Heart left ventricle (tissue), 13 donors: ENCODE results near the gene SLC25A3.

Experiments
- POLR2A ChIP-seq, 2 donors: fragments of 450-650 bp; IDR thresholded peaks; one replicate each; pipeline ENCODE4 v1.6.1; 2017; ENCODE audit warnings: antibody characterized with exemption in 2 of 2, mild to moderate bottlenecking in 2 of 2, moderate library complexity in 2 of 2
- TF ChIP-seq, protein P1 (sequence below), 12 donors: fragments of 200-600 bp; sonication (generic) in 4 of 12; IDR thresholded peaks; one replicate each; pipeline versions ENCODE4 v1.5.0 to v1.8.0; 2018 to 2022; ENCODE audit warnings: antibody characterized with exemption in 12 of 12, mild to moderate bottlenecking in 5 of 12
- donor health status: ischemic (EF 13 %, LVEDD 7.1; RV severe dilation, severe dysfunction).
- donor health status: DM: no; HTN: yes; CAD: no.
- donor health status: DM: no; HTN: no; CAD: no.
- donor health status: ischemic (EF 25% LVEDD 6.9; RV normal size, moderate dysfunction).
- donor health status: ischemic (EF 25% LVEDD 5.7; RV mildly dilated, moderate dysfunction).
- donor health status: ischemic (EF 35%, LVEDD 5.7; RV mildly dilated, moderate dysfunction).
- donor health status: nonischemic (EF 11% LVEDD 7.7; RV severe dilation, severe dysfunction).
- donor health status: DM: yes; HTN: yes; CAD: no.
- donor health status: PGD.
- donor health status: ischemic (EF 29% LVEDD 5.4; RV normal size, mild dysfunction).
- donor health status: nonischemic (EF 23%, LVEDD 6.1; RV moderate dilation, normal function).

DNA sequence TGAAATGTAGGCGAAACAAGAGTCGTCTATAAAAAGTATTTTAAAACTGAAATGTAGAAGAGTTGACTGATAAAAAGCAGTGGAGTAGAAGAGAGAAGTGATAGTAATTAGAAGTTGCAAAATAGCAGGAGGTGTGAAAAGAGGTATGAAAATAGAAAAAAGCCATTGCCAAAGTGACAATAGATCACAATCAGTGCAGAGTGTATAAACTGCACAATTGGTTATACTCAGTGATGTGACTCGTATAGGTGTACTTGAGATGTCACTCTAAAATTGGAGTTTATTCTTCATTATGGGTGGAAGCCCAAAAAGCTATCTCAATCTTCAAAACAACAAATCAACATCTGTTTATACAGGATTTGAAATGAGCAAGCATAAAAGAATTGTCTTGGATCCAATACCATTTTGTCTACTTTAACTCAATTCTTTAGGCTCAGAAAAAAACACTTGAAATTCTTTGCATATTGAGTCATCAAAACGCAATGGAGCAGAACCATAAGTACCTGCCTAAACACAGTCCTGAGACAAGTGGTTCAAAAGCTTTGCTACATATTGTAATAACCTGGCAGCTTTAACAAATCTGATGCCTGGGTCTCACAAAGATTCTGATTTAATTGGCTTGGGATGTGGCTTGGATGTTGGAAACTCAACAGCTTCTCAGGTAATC lies 42.3 kb downstream of the SLC25A3 start:
- TF ChIP-seq, protein P1, sequence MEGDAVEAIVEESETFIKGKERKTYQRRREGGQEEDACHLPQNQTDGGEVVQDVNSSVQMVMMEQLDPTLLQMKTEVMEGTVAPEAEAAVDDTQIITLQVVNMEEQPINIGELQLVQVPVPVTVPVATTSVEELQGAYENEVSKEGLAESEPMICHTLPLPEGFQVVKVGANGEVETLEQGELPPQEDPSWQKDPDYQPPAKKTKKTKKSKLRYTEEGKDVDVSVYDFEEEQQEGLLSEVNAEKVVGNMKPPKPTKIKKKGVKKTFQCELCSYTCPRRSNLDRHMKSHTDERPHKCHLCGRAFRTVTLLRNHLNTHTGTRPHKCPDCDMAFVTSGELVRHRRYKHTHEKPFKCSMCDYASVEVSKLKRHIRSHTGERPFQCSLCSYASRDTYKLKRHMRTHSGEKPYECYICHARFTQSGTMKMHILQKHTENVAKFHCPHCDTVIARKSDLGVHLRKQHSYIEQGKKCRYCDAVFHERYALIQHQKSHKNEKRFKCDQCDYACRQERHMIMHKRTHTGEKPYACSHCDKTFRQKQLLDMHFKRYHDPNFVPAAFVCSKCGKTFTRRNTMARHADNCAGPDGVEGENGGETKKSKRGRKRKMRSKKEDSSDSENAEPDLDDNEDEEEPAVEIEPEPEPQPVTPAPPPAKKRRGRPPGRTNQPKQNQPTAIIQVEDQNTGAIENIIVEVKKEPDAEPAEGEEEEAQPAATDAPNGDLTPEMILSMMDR (IDR thresholded peaks at IDR 0.05), result no peak
- no peak for TF ChIP-seq POLR2A (IDR thresholded peaks at IDR 0.05)
